ENCODE results near the gene USP3. TPM values are rescaled to one million over a fixed set of nuclear protein-coding genes. Genes with fewer than 3 reads are reported as not detected.

USP3 gene
- total and polyA plus RNA-seq, 2 of the 13 experiments (the other 11 are each of a cell fraction or from before 2014, with no cell fraction given) = 14.3 to 61.2 TPM

- TF ChIP-seq ZNF737 (CRISPR knock-in tag; IDR thresholded peaks at IDR 0.05; ENCODE audit: borderline replicate concordance) (no peak), NR2F1 (CRISPR knock-in tag; IDR thresholded peaks at IDR 0.05) (no peak), HMG20A (CRISPR knock-in tag; IDR thresholded peaks at IDR 0.05; ENCODE audit: borderline replicate concordance) (no peak), AFF4 (CRISPR knock-in tag; IDR thresholded peaks at IDR 0.05) (no peak), HIC2 (CRISPR knock-in tag; IDR thresholded peaks at IDR 0.05; ENCODE audit: low read depth) (no peak), ZNF235 (CRISPR knock-in tag; IDR thresholded peaks at IDR 0.05; ENCODE audit: borderline replicate concordance) (no peak), DPF2 (CRISPR knock-in tag; IDR thresholded peaks at IDR 0.05; ENCODE audit: borderline replicate concordance, low read depth) (no peak), RNF2 (conservative IDR thresholded peaks at IDR 0.05; ENCODE audit: low read depth) (0 out of 2 replicates have a peak, but pooled peaks have one; percentile 41), ZNF446 (CRISPR knock-in tag; IDR thresholded peaks at IDR 0.05) (peak; percentile 60; the same call in 1 of the 2 replicates)
- TF ChIP-seq, protein P1, sequence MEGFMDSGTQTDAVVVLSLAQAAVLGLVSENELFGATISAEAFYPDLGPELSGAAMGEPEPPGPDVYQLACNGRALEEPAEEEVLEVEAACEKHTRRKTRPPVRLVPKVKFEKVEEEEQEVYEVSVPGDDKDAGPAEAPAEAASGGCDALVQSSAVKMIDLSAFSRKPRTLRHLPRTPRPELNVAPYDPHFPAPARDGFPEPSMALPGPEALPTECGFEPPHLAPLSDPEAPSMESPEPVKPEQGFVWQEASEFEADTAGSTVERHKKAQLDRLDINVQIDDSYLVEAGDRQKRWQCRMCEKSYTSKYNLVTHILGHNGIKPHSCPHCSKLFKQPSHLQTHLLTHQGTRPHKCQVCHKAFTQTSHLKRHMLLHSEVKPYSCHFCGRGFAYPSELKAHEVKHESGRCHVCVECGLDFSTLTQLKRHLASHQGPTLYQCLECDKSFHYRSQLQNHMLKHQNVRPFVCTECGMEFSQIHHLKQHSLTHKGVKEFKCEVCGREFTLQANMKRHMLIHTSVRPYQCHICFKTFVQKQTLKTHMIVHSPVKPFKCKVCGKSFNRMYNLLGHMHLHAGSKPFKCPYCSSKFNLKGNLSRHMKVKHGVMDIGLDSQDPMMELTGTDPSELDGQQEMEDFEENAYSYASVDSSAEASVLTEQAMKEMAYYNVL (CRISPR knock-in tag; IDR thresholded peaks at IDR 0.05; ENCODE audit: borderline replicate concordance) = no peak
- TF ChIP-seq, protein P2, sequence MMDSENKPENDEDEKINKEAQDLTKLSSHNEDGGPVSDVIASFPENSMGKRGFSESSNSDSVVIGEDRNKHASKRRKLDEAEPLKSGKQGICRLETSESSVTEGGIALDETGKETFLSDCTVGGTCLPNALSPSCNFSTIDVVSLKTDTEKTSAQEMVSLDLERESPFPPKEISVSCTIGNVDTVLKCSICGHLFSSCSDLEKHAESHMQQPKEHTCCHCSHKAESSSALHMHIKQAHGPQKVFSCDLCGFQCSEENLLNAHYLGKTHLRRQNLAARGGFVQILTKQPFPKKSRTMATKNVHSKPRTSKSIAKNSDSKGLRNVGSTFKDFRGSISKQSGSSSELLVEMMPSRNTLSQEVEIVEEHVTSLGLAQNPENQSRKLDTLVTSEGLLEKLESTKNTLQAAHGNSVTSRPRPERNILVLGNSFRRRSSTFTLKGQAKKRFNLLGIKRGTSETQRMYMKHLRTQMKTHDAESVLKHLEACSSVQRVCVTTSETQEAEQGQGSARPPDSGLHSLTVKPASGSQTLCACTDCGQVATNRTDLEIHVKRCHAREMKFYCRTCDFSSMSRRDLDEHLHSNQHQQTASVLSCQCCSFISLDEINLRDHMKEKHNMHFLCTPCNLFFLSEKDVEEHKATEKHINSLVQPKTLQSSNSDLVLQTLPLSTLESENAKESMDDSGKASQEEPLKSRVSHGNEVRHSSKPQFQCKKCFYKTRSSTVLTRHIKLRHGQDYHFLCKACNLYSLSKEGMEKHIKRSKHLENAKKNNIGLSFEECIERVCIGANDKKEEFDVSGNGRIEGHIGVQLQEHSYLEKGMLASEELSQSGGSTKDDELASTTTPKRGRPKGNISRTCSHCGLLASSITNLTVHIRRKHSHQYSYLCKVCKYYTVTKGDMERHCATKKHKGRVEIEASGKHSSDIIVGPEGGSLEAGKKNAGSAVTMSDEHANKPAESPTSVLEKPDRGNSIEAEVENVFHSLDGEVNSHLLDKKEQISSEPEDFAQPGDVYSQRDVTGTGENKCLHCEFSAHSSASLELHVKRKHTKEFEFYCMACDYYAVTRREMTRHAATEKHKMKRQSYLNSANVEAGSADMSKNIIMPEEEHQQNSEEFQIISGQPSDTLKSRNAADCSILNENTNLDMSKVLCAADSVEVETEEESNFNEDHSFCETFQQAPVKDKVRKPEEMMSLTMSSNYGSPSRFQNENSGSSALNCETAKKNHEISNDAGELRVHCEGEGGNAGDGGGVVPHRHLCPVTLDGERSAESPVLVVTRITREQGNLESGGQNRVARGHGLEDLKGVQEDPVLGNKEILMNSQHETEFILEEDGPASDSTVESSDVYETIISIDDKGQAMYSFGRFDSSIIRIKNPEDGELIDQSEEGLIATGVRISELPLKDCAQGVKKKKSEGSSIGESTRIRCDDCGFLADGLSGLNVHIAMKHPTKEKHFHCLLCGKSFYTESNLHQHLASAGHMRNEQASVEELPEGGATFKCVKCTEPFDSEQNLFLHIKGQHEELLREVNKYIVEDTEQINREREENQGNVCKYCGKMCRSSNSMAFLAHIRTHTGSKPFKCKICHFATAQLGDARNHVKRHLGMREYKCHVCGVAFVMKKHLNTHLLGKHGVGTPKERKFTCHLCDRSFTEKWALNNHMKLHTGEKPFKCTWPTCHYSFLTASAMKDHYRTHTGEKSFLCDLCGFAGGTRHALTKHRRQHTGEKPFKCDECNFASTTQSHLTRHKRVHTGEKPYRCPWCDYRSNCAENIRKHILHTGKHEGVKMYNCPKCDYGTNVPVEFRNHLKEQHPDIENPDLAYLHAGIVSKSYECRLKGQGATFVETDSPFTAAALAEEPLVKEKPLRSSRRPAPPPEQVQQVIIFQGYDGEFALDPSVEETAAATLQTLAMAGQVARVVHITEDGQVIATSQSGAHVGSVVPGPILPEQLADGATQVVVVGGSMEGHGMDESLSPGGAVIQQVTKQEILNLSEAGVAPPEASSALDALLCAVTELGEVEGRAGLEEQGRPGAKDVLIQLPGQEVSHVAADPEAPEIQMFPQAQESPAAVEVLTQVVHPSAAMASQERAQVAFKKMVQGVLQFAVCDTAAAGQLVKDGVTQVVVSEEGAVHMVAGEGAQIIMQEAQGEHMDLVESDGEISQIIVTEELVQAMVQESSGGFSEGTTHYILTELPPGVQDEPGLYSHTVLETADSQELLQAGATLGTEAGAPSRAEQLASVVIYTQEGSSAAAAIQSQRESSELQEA (CRISPR knock-in tag; IDR thresholded peaks at IDR 0.05; ENCODE audit: not compliant biosample characterization) = no peak
Measured at GRCh38 chr15:63504979-63505841, 817 bp downstream of the USP3 start (continued).

All from HepG2 (cell line).